Heart right ventricle (tissue), 16 donors: Measurements from ENCODE around the gene CRYAB. TPM values are rescaled to one million over a fixed set of nuclear protein-coding genes. Genes with fewer than 3 reads are reported as not detected.
A peak's percentile ranks its signal among the peaks of the same experiment; 100 is the strongest.

Experiments
- ATAC-seq, 8 donors: fragments of 200-7000 bp; cut with Tn5 transposase; one replicate each; pipeline ENCODE4 v1.9.1; 2020; ENCODE audit warnings: mild to moderate bottlenecking in 8 of 8, moderate library complexity in 8 of 8, moderate number of reproducible peaks in 1 of 8
- DNase-seq, 2 donors: peaks; one replicate each; pipeline ENCODE4 v3.0.0-alpha.2; 2020
- H3K27ac ChIP-seq, 10 donors: fragments of 200-600 bp; sonication (generic) in 2 of 10; one replicate each; pipeline versions ENCODE4 v1.5.0 to v1.8.0; 2020 to 2022; ENCODE audit warnings: mild to moderate bottlenecking in 3 of 10
- H3K27me3 ChIP-seq, 7 donors: fragments of 200-600 bp; one replicate each; pipeline ENCODE4 v1.8.0; 2021 to 2022; ENCODE audit warnings: mild to moderate bottlenecking in 2 of 7
- H3K36me3 ChIP-seq, 9 donors: fragments of 200-600 bp; sonication (generic) in 1 of 9; one replicate each; pipeline versions ENCODE4 v1.5.0 to v1.8.0; 2020 to 2022; ENCODE audit warnings: mild to moderate bottlenecking in 2 of 9
- H3K4me1 ChIP-seq, 9 donors: fragments of 200-600 bp; sonication (generic) in 1 of 9; one replicate each; pipeline versions ENCODE4 v1.5.0 to v1.8.0; 2020 to 2022; ENCODE audit warnings: mild to moderate bottlenecking in 4 of 9
- H3K4me3 ChIP-seq, 10 donors: fragments of 200-600 bp; sonication (generic) in 2 of 10; one replicate each; pipeline versions ENCODE4 v1.5.0 to v1.8.0; 2020 to 2022; ENCODE audit warnings: mild to moderate bottlenecking in 7 of 10, moderate library complexity in 2 of 10
- H3K9me3 ChIP-seq, 11 donors: fragments of 200-600 bp in 10 of 11; sonication (generic) in 2 of 11; one replicate each; pipeline versions ENCODE4 v1.5.0 to v1.8.0; 2013 to 2022; ENCODE audit warnings: mild to moderate bottlenecking in 2 of 11, control low read depth in 1 of 11, moderate library complexity in 1 of 11
- WGBS, 2 donors: extraction: QIAGEN DNeasy Blood & Tissue Kit; methylation state at CpG; one replicate each; pipeline ENCODE4 v1.1.7; 2013; ENCODE audit warnings: inconsistent platforms in 1 of 2; 5-methylcytosine and 5-hydroxymethylcytosine counted together
- intact Hi-C, 10 donors: fragments of 100-400 bp; cut with DNase I; formaldehyde crosslinking; loops; one replicate each; pipeline versions ENCODE4 v1.11.1 to v1.14.2; 2022
- polyA plus RNA-seq, 2 donors: library from polyadenylated mRNA; stranded (reverse); fragments of 200-250 nt; gene quantifications; one replicate each; pipeline ENCODE4 v1.2.3, GENCODE V29; 2013
- total RNA-seq, 10 donors: library from RNA; stranded (reverse); fragmentation: NEBNext Ultra II Directional in 3 of 10; extraction: Animal tissue kit (Norgen Biotek cat#: 25700) in 3 of 10; gene quantifications; one replicate each; pipeline versions ENCODE4 v1.2.1 to v1.2.4, GENCODE V29; 2021 to 2023
- TF ChIP-seq, protein P1 (sequence below), 9 donors: fragments of 200-600 bp; sonication (generic) in 2 of 9; IDR thresholded peaks; one replicate each; pipeline versions ENCODE4 v1.5.0 to v1.8.0; 2021 to 2022; ENCODE audit warnings: antibody characterized with exemption in 9 of 9, mild to moderate bottlenecking in 5 of 9, moderate library complexity in 1 of 9
- donor health status: Arrhythmogenic right ventricular cardiomyopathy.
- donor health status: ischemic (EF 13 %, LVEDD 7.1; RV severe dilation, severe dysfunction).
- donor health status: healthy with polysubstance abuse.
- donor health status: DM: no; HTN: yes; CAD: no.
- donor health status: DM: no; HTN: no; CAD: no.
- donor health status: ischemic (EF 25% LVEDD 6.9; RV normal size, moderate dysfunction).
- donor health status: ischemic (EF 25% LVEDD 5.7; RV mildly dilated, moderate dysfunction).
- donor health status: healthy.
- donor health status: DM: yes; HTN: yes; CAD: no.
- donor health status: Ischemic cardiomyopathy.
- donor health status: ischemic (EF 35%, LVEDD 5.7; RV mildly dilated, moderate dysfunction).
- donor health status: nonischemic (EF 11% LVEDD 7.7; RV severe dilation, severe dysfunction).
- donor health status: DM: yes; HTN: yes; CAD: no.
- donor health status: PGD.
- donor health status: ischemic (EF 29% LVEDD 5.4; RV normal size, mild dysfunction).
- donor health status: nonischemic (EF 23%, LVEDD 6.1; RV moderate dilation, normal function).

The CRYAB gene
- total and polyA plus RNA-seq, 12 donors = 7,695 to 25,436 (median 8,590) TPM

DNA sequence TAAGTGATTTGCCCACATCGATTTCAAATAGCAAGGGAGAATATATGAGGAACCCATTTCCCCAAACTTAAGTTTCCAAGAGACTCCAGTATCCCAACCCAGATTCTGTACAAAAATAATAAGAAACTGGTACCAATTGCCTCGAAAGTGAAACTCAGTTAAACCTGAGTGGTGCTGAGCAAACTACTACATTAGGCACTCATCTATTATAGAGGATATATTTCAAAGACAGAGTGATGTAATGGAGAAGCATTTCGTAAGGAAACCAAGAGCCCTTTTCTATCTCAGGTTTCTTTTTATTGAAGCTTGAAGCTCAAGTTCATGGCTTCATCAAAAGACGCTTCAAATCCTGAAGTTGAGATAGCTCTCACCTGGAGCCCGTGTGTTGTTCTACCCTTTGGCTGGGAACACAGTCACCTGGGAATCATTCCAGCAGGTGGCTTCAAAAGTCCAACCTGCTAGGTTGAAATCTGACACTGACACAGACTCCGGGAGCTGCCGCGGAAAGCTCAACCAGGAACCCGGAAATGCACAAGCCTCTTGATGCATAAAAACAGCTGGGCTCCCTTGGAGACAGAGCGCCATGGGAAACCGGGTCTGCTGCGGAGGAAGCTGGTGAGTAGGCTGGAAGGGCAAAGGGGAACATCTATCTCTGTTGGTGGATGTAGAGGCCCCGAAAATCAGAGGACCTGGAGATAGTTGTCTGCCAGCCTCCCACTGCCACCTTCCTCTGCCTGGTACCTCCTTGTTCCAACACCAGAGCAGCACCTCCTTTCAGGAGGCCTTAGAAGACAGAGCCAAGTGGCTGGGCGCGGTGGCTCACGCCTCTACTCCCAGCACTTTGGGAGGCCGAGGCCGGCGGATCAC, 7.1 kb upstream of the CRYAB start, which contains the start of gene C11orf52:
Gene C11orf52 (plus strand): TSS at position 524 of the 867 bp plus-strand sequence. CDS start 60 bp downstream, at position 584.
- intact Hi-C loops = no loop called here
- Histone ChIP-seq H3K36me3 (peaks cover 0 to 5% (median 0%) of the 10 kb centered on the region in 9 donors), H3K27ac (peak within 1 kb of the TSS in 9 of 10 donors; percentile 15 to 78 (median 61)), H3K4me1 (peaks cover 0 to 44% (median 28%) of the 10 kb centered on the region in 9 donors), H3K9me3 (no peaks in the 10 kb centered on the region), H3K27me3 (peaks cover 0 to 12% (median 0%) of the 10 kb centered on the region in 7 donors), H3K4me3 (peak within 1 kb of the TSS in 5 of 10 donors; percentile 3 to 34 (median 8))
- ATAC-seq = peak in 3 of 8 donors; percentile 2 to 69 (median 23)
- WGBS, 2 donors = 46 to 50% methylated on average over 19 of the region's 19 CpGs
- DNase-seq = peak in 1 of 2 donors; percentile 46
- TF ChIP-seq, protein P1, sequence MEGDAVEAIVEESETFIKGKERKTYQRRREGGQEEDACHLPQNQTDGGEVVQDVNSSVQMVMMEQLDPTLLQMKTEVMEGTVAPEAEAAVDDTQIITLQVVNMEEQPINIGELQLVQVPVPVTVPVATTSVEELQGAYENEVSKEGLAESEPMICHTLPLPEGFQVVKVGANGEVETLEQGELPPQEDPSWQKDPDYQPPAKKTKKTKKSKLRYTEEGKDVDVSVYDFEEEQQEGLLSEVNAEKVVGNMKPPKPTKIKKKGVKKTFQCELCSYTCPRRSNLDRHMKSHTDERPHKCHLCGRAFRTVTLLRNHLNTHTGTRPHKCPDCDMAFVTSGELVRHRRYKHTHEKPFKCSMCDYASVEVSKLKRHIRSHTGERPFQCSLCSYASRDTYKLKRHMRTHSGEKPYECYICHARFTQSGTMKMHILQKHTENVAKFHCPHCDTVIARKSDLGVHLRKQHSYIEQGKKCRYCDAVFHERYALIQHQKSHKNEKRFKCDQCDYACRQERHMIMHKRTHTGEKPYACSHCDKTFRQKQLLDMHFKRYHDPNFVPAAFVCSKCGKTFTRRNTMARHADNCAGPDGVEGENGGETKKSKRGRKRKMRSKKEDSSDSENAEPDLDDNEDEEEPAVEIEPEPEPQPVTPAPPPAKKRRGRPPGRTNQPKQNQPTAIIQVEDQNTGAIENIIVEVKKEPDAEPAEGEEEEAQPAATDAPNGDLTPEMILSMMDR (IDR thresholded peaks at IDR 0.05) = no peak

DNA sequence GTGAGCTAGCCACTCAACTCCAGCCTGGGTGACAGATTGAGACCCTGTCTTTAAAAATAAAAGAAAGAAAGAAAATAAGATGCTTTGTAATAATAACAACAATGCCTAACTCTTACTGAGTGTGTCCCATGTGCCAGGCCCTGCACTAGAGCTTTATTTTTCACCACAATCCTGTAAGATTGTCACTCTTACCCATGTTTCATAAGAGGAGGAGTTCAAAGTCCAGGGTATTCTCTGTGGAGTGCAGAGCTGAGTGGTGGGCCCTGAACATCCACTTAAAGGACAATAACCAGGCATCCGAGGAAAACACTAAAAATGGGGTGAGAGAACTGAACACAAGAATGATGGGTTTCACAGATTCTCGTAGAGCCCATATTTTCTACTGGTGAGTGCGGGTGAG, 6.2 kb upstream of the CRYAB start:
- ATAC-seq (no peak), DNase-seq (no peak)
- no peaks in the 10 kb centered on the region for H3K9me3 ChIP-seq
- peaks cover 0 to 19% (median 0%) of the 10 kb centered on the region in 7 donors for H3K27me3 ChIP-seq
- TF ChIP-seq, protein P1 (IDR thresholded peaks at IDR 0.05) = no peak
- peak overlapping the region in 6 of 10 donors; percentile 15 to 78 (median 66) for H3K27ac ChIP-seq
- H3K36me3 ChIP-seq = peaks cover 0 to 5% (median 0%) of the 10 kb centered on the region in 9 donors
- no peak overlapping the region for H3K4me3 ChIP-seq
- 93 to 94% methylated on average over 3 of the region's 3 CpGs for WGBS, 2 donors
- H3K4me1 ChIP-seq = peaks cover 0 to 36% (median 28%) of the 10 kb centered on the region in 9 donors
- intact Hi-C loops = no loop called here

DNA sequence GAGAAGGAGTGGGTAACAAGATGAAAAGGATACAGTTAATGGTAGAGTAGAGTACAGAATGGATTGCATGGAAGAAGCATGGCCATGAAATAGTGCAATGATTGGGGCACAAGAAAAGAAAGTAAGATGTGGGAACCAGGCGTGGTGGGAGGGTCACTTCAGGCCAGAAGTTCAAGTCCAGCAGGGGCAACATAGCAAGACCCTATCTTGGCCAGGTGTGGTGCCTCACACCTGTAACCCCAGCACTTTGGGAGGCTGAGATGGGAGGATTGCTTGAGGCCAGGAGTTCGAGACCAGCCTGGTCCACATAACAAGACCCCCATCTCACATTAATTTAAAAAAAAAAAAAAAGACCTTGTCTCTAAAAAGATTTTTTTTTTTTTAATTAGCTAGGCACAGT, 5.7 kb upstream of the CRYAB start:
- Histone ChIP-seq H3K9me3 (no peaks in the 10 kb centered on the region), H3K36me3 (peaks cover 0 to 5% (median 0%) of the 10 kb centered on the region in 9 donors), H3K4me1 (peaks cover 0 to 32% (median 23%) of the 10 kb centered on the region in 9 donors), H3K4me3 (no peak overlapping the region), H3K27me3 (peaks cover 0 to 24% (median 0%) of the 10 kb centered on the region in 7 donors), H3K27ac (no peak overlapping the region)
- TF ChIP-seq, protein P1 (IDR thresholded peaks at IDR 0.05) = no peak
- ATAC-seq = no peak
- no peak for DNase-seq
- intact Hi-C loops = no loop called here
- 90 to 91% methylated on average over 2 of the region's 2 CpGs for WGBS, 2 donors

DNA sequence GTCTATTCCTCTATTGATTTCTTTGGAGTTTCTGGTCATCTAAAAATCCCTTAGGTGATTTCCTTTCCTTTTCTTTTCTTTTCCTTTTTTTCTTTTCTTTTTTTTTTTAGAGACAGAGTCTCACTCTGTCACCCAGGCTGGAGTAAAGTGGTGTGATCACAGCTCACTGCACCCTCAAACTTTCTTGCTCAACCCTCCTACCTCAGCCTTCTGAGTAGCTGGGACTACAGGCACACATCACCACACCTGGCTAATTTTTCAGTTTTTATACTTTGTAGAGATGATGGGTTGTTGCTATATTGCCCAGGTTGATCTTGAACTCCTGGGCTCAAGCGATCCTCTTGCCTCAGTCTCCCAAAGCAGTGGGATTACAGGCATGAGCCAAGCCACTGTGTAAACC, 5.2 kb upstream of the CRYAB start:
- H3K4me3 ChIP-seq = no peak overlapping the region
- H3K36me3 ChIP-seq = peaks cover 0 to 5% (median 0%) of the 10 kb centered on the region in 9 donors
- TF ChIP-seq, protein P1 (IDR thresholded peaks at IDR 0.05) = no peak
- ATAC-seq = no peak
- H3K9me3 ChIP-seq = no peaks in the 10 kb centered on the region
- no peak overlapping the region for H3K27ac ChIP-seq
- DNase-seq = no peak
- H3K27me3 ChIP-seq = peaks cover 0 to 29% (median 0%) of the 10 kb centered on the region in 7 donors
- peaks cover 0 to 29% (median 19%) of the 10 kb centered on the region in 9 donors for H3K4me1 ChIP-seq
- WGBS, 2 donors = 96 to 100% methylated on average over 1 of the region's 1 CpG
- intact Hi-C loops = no loop called here
